Stomach (tissue), 9 donors: Measurements from ENCODE around the gene SLC29A3. TPM values are rescaled to one million over a fixed set of nuclear protein-coding genes. Genes with fewer than 3 reads are reported as not detected.
A peak's percentile ranks its signal among the peaks of the same experiment; 100 is the strongest.

Experiments
- DNase-seq, 2 donors: peaks; one replicate each; pipeline versions ENCODE4 v3.0.0 to v3.0.0-alpha.2; 2013 to 2019
- H3K27ac ChIP-seq, 5 donors: fragments of 200-600 bp in 4 of 5; sonication (generic) in 4 of 5; one replicate each; pipeline ENCODE4 v1.5.1; 2013 to 2019; ENCODE audit warnings: mild to moderate bottlenecking in 1 of 5, moderate library complexity in 1 of 5
- H3K27me3 ChIP-seq, 3 donors: fragments of 200-600 bp; sonication (generic); one replicate each; pipeline ENCODE4 v1.5.1; 2017 to 2019; ENCODE audit warnings: mixed run types in 1 of 3
- H3K36me3 ChIP-seq, 4 donors: fragments of 200-600 bp; sonication (generic); 1 replicate in 3 of 4; 2 replicates in 1 of 4; pipeline ENCODE4 v1.5.1; 2016 to 2019
- H3K4me1 ChIP-seq, 4 donors: fragments of 200-600 bp; sonication (generic); one replicate each; pipeline ENCODE4 v1.5.1; 2016 to 2019
- H3K4me3 ChIP-seq, 4 donors: fragments of 200-600 bp; sonication (generic) in 3 of 4; one replicate each; pipeline ENCODE4 v1.5.1; 2016 to 2019; ENCODE audit warnings: mild to moderate bottlenecking in 1 of 4
- H3K9me3 ChIP-seq, 4 donors: fragments of 200-600 bp; sonication (generic); one replicate each; pipeline ENCODE4 v1.5.1; 2016 to 2019
- CTCF ChIP-seq, 7 experiments: fragments of 450-650 bp in 4 of 7; fragments of 200-600 bp in 3 of 7; sonication (generic) in 3 of 7; IDR thresholded peaks; one replicate each; pipeline ENCODE4 v1.5.1; 2016 to 2019; ENCODE audit warnings: antibody characterized with exemption in 7 of 7, control low read depth in 2 of 7, mild to moderate bottlenecking in 1 of 7
- EP300 ChIP-seq: sonication (generic); formaldehyde crosslinking; IDR thresholded peaks from one replicate; pipeline ENCODE4 v1.6.1; 2017; ENCODE audit warnings: antibody characterized with exemption
- POLR2A ChIP-seq, 4 donors: fragments of 450-650 bp; IDR thresholded peaks; one replicate each; pipeline ENCODE4 v1.6.1; 2016; ENCODE audit warnings: antibody characterized with exemption in 4 of 4, control low read depth in 2 of 4, mild to moderate bottlenecking in 1 of 4, moderate library complexity in 1 of 4
- POLR2AphosphoS5 ChIP-seq, 3 donors: sonication (generic); formaldehyde crosslinking; IDR thresholded peaks; one replicate each; pipeline ENCODE4 v1.6.1; 2016; ENCODE audit warnings: antibody characterized with exemption in 3 of 3
- WGBS, 5 donors: extraction: QIAGEN DNeasy Blood & Tissue Kit in 3 of 5; methylation state at CpG; one replicate each; pipeline versions ENCODE4 v1.1.5 to v1.1.7; 2013 to 2018; 5-methylcytosine and 5-hydroxymethylcytosine counted together
- intact Hi-C: fragments of 100-400 bp; cut with DNase I; formaldehyde crosslinking; loops from one replicate; pipeline ENCODE4 v1.15.1; 2023; ENCODE audit warnings: low total_unique reads
- polyA plus RNA-seq, 3 donors: library from polyadenylated mRNA; stranded (reverse); fragments of 200-250 nt; gene quantifications; one replicate each; pipeline ENCODE4 v1.2.3, GENCODE V29; 2013
- total RNA-seq, 5 donors: library from RNA; depleted of rRNA; stranded (reverse); fragments of >200 nt; gene quantifications; one replicate each; pipeline versions ENCODE4 v1.1.0 to v1.2.3, GENCODE V29; 2014 to 2016
- donor health status: healthy with polysubstance abuse.
- donor health status: Bipolar disorder and iron deficiency.
- donor health status: healthy.

The SLC29A3 gene
- total and polyA plus RNA-seq, 8 donors, result 2.8 to 23.7 (median 4.2) TPM; not detected in 2

GRCh38 chr10:71334221-71334791 is 15.2 kb downstream of the SLC29A3 start:
- WGBS, 5 donors, result 51 to 73% (median 58%) methylated on average over 12 of the region's 12 CpGs
- Histone ChIP-seq H3K4me1 (peaks cover 12 to 67% (median 30%) of the 10 kb centered on the region in 4 donors), H3K27me3 (no peaks in the 10 kb centered on the region), H3K36me3 (peaks cover 0 to 43% (median 31%) of the 10 kb centered on the region in 4 donors), H3K27ac (peak overlapping the region in 4 of 5 donors; percentile 8 to 49 (median 30)), H3K9me3 (no peaks in the 10 kb centered on the region), H3K4me3 (no peak overlapping the region)
- intact Hi-C loops, result no loop called here
- peak in 1 of 2 donors; percentile 51 for DNase-seq
- TF ChIP-seq POLR2A (IDR thresholded peaks at IDR 0.05) (no peak), CTCF (IDR thresholded peaks at IDR 0.05) (no peak), EP300 (no peak), POLR2AphosphoS5 (IDR thresholded peaks at IDR 0.05) (no peak)

- DNase-seq, result no peak
- peaks cover 0 to 42% (median 33%) of the 10 kb centered on the region in 4 donors for H3K36me3 ChIP-seq
- no peak overlapping the region for H3K4me3 ChIP-seq
- H3K27me3 ChIP-seq, result no peaks in the 10 kb centered on the region
- 92 to 93% (median 93%) methylated on average over 15 of the region's 15 CpGs for WGBS, 5 donors
- H3K4me1 ChIP-seq, result peaks cover 19 to 74% (median 35%) of the 10 kb centered on the region in 4 donors
- H3K9me3 ChIP-seq, result no peaks in the 10 kb centered on the region
- intact Hi-C loops, result no loop called here
- TF ChIP-seq POLR2AphosphoS5 (IDR thresholded peaks at IDR 0.05), result no peak
- no peak for TF ChIP-seq EP300
- no peak for TF ChIP-seq CTCF (IDR thresholded peaks at IDR 0.05)
- TF ChIP-seq POLR2A (IDR thresholded peaks at IDR 0.05), result no peak
- H3K27ac ChIP-seq, result no peak overlapping the region
Observed at GRCh38 chr10:71335173-71335708, 16.2 kb downstream of the SLC29A3 start.

GRCh38 chr10:71336632-71337031 is 17.6 kb downstream of the SLC29A3 start:
- Histone ChIP-seq H3K36me3 (peaks cover 0 to 41% (median 26%) of the 10 kb centered on the region in 4 donors), H3K4me1 (peaks cover 19 to 82% (median 41%) of the 10 kb centered on the region in 4 donors), H3K27ac (peak overlapping the region in 1 of 5 donors; percentile 34), H3K4me3 (no peak overlapping the region), H3K9me3 (no peaks in the 10 kb centered on the region), H3K27me3 (no peaks in the 10 kb centered on the region)
- intact Hi-C loops, result no loop called here
- WGBS, 5 donors, result 82 to 89% (median 85%) methylated on average over 6 of the region's 6 CpGs
- DNase-seq, result no peak
- TF ChIP-seq EP300, result no peak

- Histone ChIP-seq H3K4me3 (no peak overlapping the region), H3K27ac (peak overlapping the region in 1 of 5 donors; percentile 15), H3K27me3 (no peaks in the 10 kb centered on the region), H3K4me1 (peaks cover 19 to 82% (median 42%) of the 10 kb centered on the region in 4 donors), H3K36me3 (peaks cover 0 to 41% (median 26%) of the 10 kb centered on the region in 4 donors), H3K9me3 (no peaks in the 10 kb centered on the region)
- DNase-seq, result no peak
- intact Hi-C loops, result no loop called here
- TF ChIP-seq POLR2A (IDR thresholded peaks at IDR 0.05), result no peak
- no peak for TF ChIP-seq EP300
- no peak for TF ChIP-seq CTCF (IDR thresholded peaks at IDR 0.05)
- no peak for TF ChIP-seq POLR2AphosphoS5 (IDR thresholded peaks at IDR 0.05)
- WGBS, 5 donors, result 85 to 92% (median 91%) methylated on average over 13 of the region's 13 CpGs
Observed at GRCh38 chr10:71337219-71337701, 18.2 kb downstream of the SLC29A3 start.
